ENCODE results near the gene TMED4.

The TMED4 gene

GRCh38 chr7:44621750-44622103 lies 39.7 kb upstream of the TMED4 start:
- no peaks in the 10 kb centered on the region for H3K27me3 ChIP-seq (ENCODE audit: control insufficient read depth in 5 of 5, insufficient read depth in 4 of 5, low read length in 5 of 5)
- H3K9ac ChIP-seq (ENCODE audit: low read length in 5 of 5) = no peak overlapping the region
- H3K27ac ChIP-seq (ENCODE audit: low read depth, low read length) = peak overlapping the region; percentile 76
- H3K9me3 ChIP-seq (ENCODE audit: control insufficient read depth in 5 of 5, low read length in 5 of 5) = no peaks in the 10 kb centered on the region
- H3K4me1 ChIP-seq (ENCODE audit: control insufficient read depth in 5 of 5, insufficient read depth in 5 of 5, low read length in 5 of 5) = peaks cover 8 to 32% (median 25%) of the 10 kb centered on the region in 5 donors
- H3K36me3 ChIP-seq (ENCODE audit: control insufficient read depth in 5 of 5, insufficient read depth in 5 of 5, low read length in 5 of 5) = peaks cover 0 to 31% (median 25%) of the 10 kb centered on the region in 5 donors
- no peak overlapping the region for H3K4me3 ChIP-seq (ENCODE audit: low read depth in 1 of 5, low read length in 5 of 5)

- Histone ChIP-seq H3K4me1 (ENCODE audit: control insufficient read depth in 5 of 5, insufficient read depth in 5 of 5, low read length in 5 of 5) (peaks cover 8 to 32% (median 24%) of the 10 kb centered on the region in 5 donors), H3K27ac (ENCODE audit: low read depth, low read length) (peak overlapping the region; percentile 78)
These were observed 39.2 kb upstream of the TMED4 start for GRCh38 chr7:44621034-44621749.

GRCh38 chr7:44618753-44619152 lies 36.7 kb upstream of the TMED4 start:
- Histone ChIP-seq H3K4me3 (ENCODE audit: low read depth in 1 of 5, low read length in 5 of 5) (no peak overlapping the region), H3K27me3 (ENCODE audit: control insufficient read depth in 5 of 5, insufficient read depth in 4 of 5, low read length in 5 of 5) (no peaks in the 10 kb centered on the region), H3K9me3 (ENCODE audit: control insufficient read depth in 5 of 5, low read length in 5 of 5) (no peaks in the 10 kb centered on the region), H3K9ac (ENCODE audit: low read length in 5 of 5) (no peak overlapping the region), H3K27ac (ENCODE audit: low read depth, low read length) (no peak overlapping the region), H3K36me3 (ENCODE audit: control insufficient read depth in 5 of 5, insufficient read depth in 5 of 5, low read length in 5 of 5) (peaks cover 0 to 6% (median 2%) of the 10 kb centered on the region in 5 donors), H3K4me1 (ENCODE audit: control insufficient read depth in 5 of 5, insufficient read depth in 5 of 5, low read length in 5 of 5) (peaks cover 12 to 43% (median 36%) of the 10 kb centered on the region in 5 donors)

More at GRCh38 chr7:44621034-44621749, 39.2 kb upstream of the TMED4 start:
- Histone ChIP-seq H3K9ac (ENCODE audit: low read length in 5 of 5) (peak overlapping the region in 2 of 5 donors; percentile 4 to 49), H3K4me3 (ENCODE audit: low read depth in 1 of 5, low read length in 5 of 5) (no peak overlapping the region), H3K27me3 (ENCODE audit: control insufficient read depth in 5 of 5, insufficient read depth in 4 of 5, low read length in 5 of 5) (no peaks in the 10 kb centered on the region), H3K36me3 (ENCODE audit: control insufficient read depth in 5 of 5, insufficient read depth in 5 of 5, low read length in 5 of 5) (peaks cover 0 to 25% (median 20%) of the 10 kb centered on the region in 5 donors), H3K9me3 (ENCODE audit: control insufficient read depth in 5 of 5, low read length in 5 of 5) (no peaks in the 10 kb centered on the region)

GRCh38 chr7:44618045-44618444 lies 36.0 kb upstream of the TMED4 start:
- no peaks in the 10 kb centered on the region for H3K9me3 ChIP-seq (ENCODE audit: control insufficient read depth in 5 of 5, low read length in 5 of 5)
- peak overlapping the region; percentile 48 for H3K27ac ChIP-seq (ENCODE audit: low read depth, low read length)
- no peak overlapping the region for H3K9ac ChIP-seq (ENCODE audit: low read length in 5 of 5)

GRCh38 chr7:44617225-44617890 lies 35.3 kb upstream of the TMED4 start:
- H3K4me3 ChIP-seq (ENCODE audit: low read depth in 1 of 5, low read length in 5 of 5) = peak overlapping the region in 1 of 5 donors; percentile 11
- peak overlapping the region; percentile 48 for H3K27ac ChIP-seq (ENCODE audit: low read depth, low read length)
- no peak overlapping the region for H3K9ac ChIP-seq (ENCODE audit: low read length in 5 of 5)
- H3K9me3 ChIP-seq (ENCODE audit: control insufficient read depth in 5 of 5, low read length in 5 of 5) = no peaks in the 10 kb centered on the region
- peaks cover 0 to 6% (median 2%) of the 10 kb centered on the region in 5 donors for H3K36me3 ChIP-seq (ENCODE audit: control insufficient read depth in 5 of 5, insufficient read depth in 5 of 5, low read length in 5 of 5)
- H3K27me3 ChIP-seq (ENCODE audit: control insufficient read depth in 5 of 5, insufficient read depth in 4 of 5, low read length in 5 of 5) = no peaks in the 10 kb centered on the region
- H3K4me1 ChIP-seq (ENCODE audit: control insufficient read depth in 5 of 5, insufficient read depth in 5 of 5, low read length in 5 of 5) = peaks cover 6 to 33% (median 26%) of the 10 kb centered on the region in 5 donors

More at GRCh38 chr7:44618045-44618444, 36.0 kb upstream of the TMED4 start:
- H3K27me3 ChIP-seq (ENCODE audit: control insufficient read depth in 5 of 5, insufficient read depth in 4 of 5, low read length in 5 of 5) = no peaks in the 10 kb centered on the region
- no peak overlapping the region for H3K4me3 ChIP-seq (ENCODE audit: low read depth in 1 of 5, low read length in 5 of 5)
- H3K36me3 ChIP-seq (ENCODE audit: control insufficient read depth in 5 of 5, insufficient read depth in 5 of 5, low read length in 5 of 5) = peaks cover 0 to 6% (median 2%) of the 10 kb centered on the region in 5 donors
- H3K4me1 ChIP-seq (ENCODE audit: control insufficient read depth in 5 of 5, insufficient read depth in 5 of 5, low read length in 5 of 5) = peaks cover 11 to 40% (median 33%) of the 10 kb centered on the region in 5 donors

GRCh38 chr7:44616545-44616944 lies 34.5 kb upstream of the TMED4 start:
- Histone ChIP-seq H3K9ac (ENCODE audit: low read length in 5 of 5) (no peak overlapping the region), H3K9me3 (ENCODE audit: control insufficient read depth in 5 of 5, low read length in 5 of 5) (no peaks in the 10 kb centered on the region), H3K4me1 (ENCODE audit: control insufficient read depth in 5 of 5, insufficient read depth in 5 of 5, low read length in 5 of 5) (peaks cover 3 to 25% (median 18%) of the 10 kb centered on the region in 5 donors), H3K27ac (ENCODE audit: low read depth, low read length) (no peak overlapping the region), H3K27me3 (ENCODE audit: control insufficient read depth in 5 of 5, insufficient read depth in 4 of 5, low read length in 5 of 5) (no peaks in the 10 kb centered on the region), H3K36me3 (ENCODE audit: control insufficient read depth in 5 of 5, insufficient read depth in 5 of 5, low read length in 5 of 5) (peaks cover 0 to 6% (median 2%) of the 10 kb centered on the region in 5 donors), H3K4me3 (ENCODE audit: low read depth in 1 of 5, low read length in 5 of 5) (no peak overlapping the region)

GRCh38 chr7:44615793-44616192 lies 33.8 kb upstream of the TMED4 start:
- H3K27me3 ChIP-seq (ENCODE audit: control insufficient read depth in 5 of 5, insufficient read depth in 4 of 5, low read length in 5 of 5) = no peaks in the 10 kb centered on the region
- no peak overlapping the region for H3K4me3 ChIP-seq (ENCODE audit: low read depth in 1 of 5, low read length in 5 of 5)
- peak overlapping the region; percentile 30 for H3K27ac ChIP-seq (ENCODE audit: low read depth, low read length)
- H3K36me3 ChIP-seq (ENCODE audit: control insufficient read depth in 5 of 5, insufficient read depth in 5 of 5, low read length in 5 of 5) = peaks cover 0 to 6% (median 2%) of the 10 kb centered on the region in 5 donors
- no peak overlapping the region for H3K9ac ChIP-seq (ENCODE audit: low read length in 5 of 5)
- H3K9me3 ChIP-seq (ENCODE audit: control insufficient read depth in 5 of 5, low read length in 5 of 5) = no peaks in the 10 kb centered on the region
- H3K4me1 ChIP-seq (ENCODE audit: control insufficient read depth in 5 of 5, insufficient read depth in 5 of 5, low read length in 5 of 5) = peaks cover 3 to 20% (median 12%) of the 10 kb centered on the region in 5 donors

GRCh38 chr7:44615149-44615611 lies 33.1 kb upstream of the TMED4 start:
- Histone ChIP-seq H3K9ac (ENCODE audit: low read length in 5 of 5) (peak overlapping the region in 1 of 5 donors; percentile 1), H3K4me1 (ENCODE audit: control insufficient read depth in 5 of 5, insufficient read depth in 5 of 5, low read length in 5 of 5) (peaks cover 3 to 20% (median 11%) of the 10 kb centered on the region in 5 donors), H3K4me3 (ENCODE audit: low read depth in 1 of 5, low read length in 5 of 5) (no peak overlapping the region), H3K27me3 (ENCODE audit: control insufficient read depth in 5 of 5, insufficient read depth in 4 of 5, low read length in 5 of 5) (no peaks in the 10 kb centered on the region), H3K27ac (ENCODE audit: low read depth, low read length) (peak overlapping the region; percentile 30), H3K9me3 (ENCODE audit: control insufficient read depth in 5 of 5, low read length in 5 of 5) (no peaks in the 10 kb centered on the region), H3K36me3 (ENCODE audit: control insufficient read depth in 5 of 5, insufficient read depth in 5 of 5, low read length in 5 of 5) (peaks cover 0 to 6% (median 2%) of the 10 kb centered on the region in 5 donors)

GRCh38 chr7:44609829-44610228 lies 27.8 kb upstream of the TMED4 start:
- Histone ChIP-seq H3K4me1 (ENCODE audit: control insufficient read depth in 5 of 5, insufficient read depth in 5 of 5, low read length in 5 of 5) (peaks cover 4 to 24% (median 19%) of the 10 kb centered on the region in 5 donors), H3K9me3 (ENCODE audit: control insufficient read depth in 5 of 5, low read length in 5 of 5) (no peaks in the 10 kb centered on the region), H3K27me3 (ENCODE audit: control insufficient read depth in 5 of 5, insufficient read depth in 4 of 5, low read length in 5 of 5) (no peaks in the 10 kb centered on the region), H3K9ac (ENCODE audit: low read length in 5 of 5) (no peak overlapping the region), H3K27ac (ENCODE audit: low read depth, low read length) (no peak overlapping the region), H3K4me3 (ENCODE audit: low read depth in 1 of 5, low read length in 5 of 5) (no peak overlapping the region), H3K36me3 (ENCODE audit: control insufficient read depth in 5 of 5, insufficient read depth in 5 of 5, low read length in 5 of 5) (no peaks in the 10 kb centered on the region)
